PC-3 (cell line): ENCODE measurements around the gene SLC18A2.

ENCODE experiments used
- CTCF ChIP-seq: fragments of 300-600 bp; sonication (generic); conservative IDR thresholded peaks from 2 replicates; pipeline ENCODE4 v1.5.1; 2017; ENCODE audit warnings: antibody characterized with exemption, low read depth, mild to moderate bottlenecking, low read length
- EZH2phosphoT487 ChIP-seq: fragments of 300-600 bp; sonication (generic); IDR thresholded peaks from 2 replicates; pipeline ENCODE4 v1.6.1; 2018; ENCODE audit warnings: mild to moderate bottlenecking, antibody characterized with exemption, low read length, borderline replicate concordance

GRCh38 chr10:117249493-117250093, 8.7 kb downstream of the SLC18A2 start:
- no peak for TF ChIP-seq EZH2phosphoT487
- TF ChIP-seq CTCF, result no peak
